ENCODE data around the gene NRG2. TPM values are rescaled to one million over a fixed set of nuclear protein-coding genes. Genes with fewer than 3 reads are reported as not detected.

Gene NRG2
- total RNA-seq, 4 donors from 2014 or later = 5.3 to 8.8 (median 7.5) TPM

DNA sequence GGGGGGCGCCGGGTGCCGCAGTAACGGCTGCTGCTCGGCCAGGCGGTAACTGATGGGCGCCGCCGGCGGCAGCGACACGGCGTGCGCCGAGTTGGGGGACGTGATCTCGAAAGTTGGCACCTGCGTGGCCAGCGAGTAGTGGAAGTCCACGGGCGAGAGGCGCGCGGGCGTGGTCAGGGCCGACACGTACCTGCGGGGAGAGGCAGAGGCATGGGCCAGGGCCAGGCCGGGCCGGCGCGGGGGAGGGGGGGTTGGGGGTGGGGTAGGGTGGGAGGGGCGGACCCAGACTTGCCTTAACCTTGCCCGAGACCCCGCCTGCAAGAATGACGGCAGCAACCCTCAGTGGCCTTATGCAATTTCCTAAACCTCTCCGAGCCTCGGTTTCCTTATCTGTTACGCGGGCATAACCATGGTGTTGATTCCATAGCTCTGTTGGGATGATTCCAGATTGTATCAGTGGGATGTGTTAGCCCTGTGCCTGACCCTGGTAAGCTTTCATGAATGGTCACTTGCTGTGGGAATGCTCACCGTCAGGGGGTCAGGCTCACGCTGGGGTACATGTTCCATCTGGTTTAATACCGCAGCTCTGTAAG is 194.5 kb downstream of the NRG2 start:
- no peak for DNase-seq (ENCODE audit: low spot score in 2 of 2)
- 52 to 59% methylated on average over 10 to 15 of the region's 43 CpGs for WGBS, 2 donors
- TF ChIP-seq, protein P1, sequence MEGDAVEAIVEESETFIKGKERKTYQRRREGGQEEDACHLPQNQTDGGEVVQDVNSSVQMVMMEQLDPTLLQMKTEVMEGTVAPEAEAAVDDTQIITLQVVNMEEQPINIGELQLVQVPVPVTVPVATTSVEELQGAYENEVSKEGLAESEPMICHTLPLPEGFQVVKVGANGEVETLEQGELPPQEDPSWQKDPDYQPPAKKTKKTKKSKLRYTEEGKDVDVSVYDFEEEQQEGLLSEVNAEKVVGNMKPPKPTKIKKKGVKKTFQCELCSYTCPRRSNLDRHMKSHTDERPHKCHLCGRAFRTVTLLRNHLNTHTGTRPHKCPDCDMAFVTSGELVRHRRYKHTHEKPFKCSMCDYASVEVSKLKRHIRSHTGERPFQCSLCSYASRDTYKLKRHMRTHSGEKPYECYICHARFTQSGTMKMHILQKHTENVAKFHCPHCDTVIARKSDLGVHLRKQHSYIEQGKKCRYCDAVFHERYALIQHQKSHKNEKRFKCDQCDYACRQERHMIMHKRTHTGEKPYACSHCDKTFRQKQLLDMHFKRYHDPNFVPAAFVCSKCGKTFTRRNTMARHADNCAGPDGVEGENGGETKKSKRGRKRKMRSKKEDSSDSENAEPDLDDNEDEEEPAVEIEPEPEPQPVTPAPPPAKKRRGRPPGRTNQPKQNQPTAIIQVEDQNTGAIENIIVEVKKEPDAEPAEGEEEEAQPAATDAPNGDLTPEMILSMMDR (IDR thresholded peaks at IDR 0.05) = no peak
- no peak for TF ChIP-seq POLR2A (IDR thresholded peaks at IDR 0.05)
- no peak overlapping the region for H3K4me3 ChIP-seq (ENCODE audit: low read depth, poor library complexity, severe bottlenecking)
- intact Hi-C loops (cut with DNase I; ENCODE audit: low total_unique reads) = no loop called here

GRCh38 chr5:139847790-139848507 is 195.2 kb downstream of the NRG2 start:
- no peak for DNase-seq (ENCODE audit: low spot score in 2 of 2)
- H3K4me3 ChIP-seq (ENCODE audit: low read depth, poor library complexity, severe bottlenecking) = peak overlapping the region; percentile 30
- TF ChIP-seq, protein P1 (IDR thresholded peaks at IDR 0.05) = no peak
- no peak for TF ChIP-seq POLR2A (IDR thresholded peaks at IDR 0.05)
- intact Hi-C loops (cut with DNase I; ENCODE audit: low total_unique reads) = no loop called here
- 21 to 46% methylated on average over 35 to 72 of the region's 107 CpGs for WGBS, 2 donors

GRCh38 chr5:139847091-139847490 is 196.0 kb downstream of the NRG2 start:
- H3K4me3 ChIP-seq (ENCODE audit: low read depth, poor library complexity, severe bottlenecking) = no peak overlapping the region
- WGBS, 2 donors = 54 to 61% methylated on average over 10 of the region's 10 CpGs
- no peak for DNase-seq (ENCODE audit: low spot score in 2 of 2)
- intact Hi-C loops (cut with DNase I; ENCODE audit: low total_unique reads) = no loop called here
- TF ChIP-seq, protein P1 (IDR thresholded peaks at IDR 0.05) = no peak
- no peak for TF ChIP-seq POLR2A (IDR thresholded peaks at IDR 0.05)

- 62 to 66% methylated on average over 18 of the region's 18 CpGs for WGBS, 2 donors
- no peak for TF ChIP-seq POLR2A (IDR thresholded peaks at IDR 0.05)
- TF ChIP-seq, protein P1 (IDR thresholded peaks at IDR 0.05) = no peak
- intact Hi-C loops (cut with DNase I; ENCODE audit: low total_unique reads) = no loop called here
- H3K4me3 ChIP-seq (ENCODE audit: low read depth, poor library complexity, severe bottlenecking) = no peak overlapping the region
- no peak for DNase-seq (ENCODE audit: low spot score in 2 of 2)
These were observed 197.0 kb downstream of the NRG2 start for GRCh38 chr5:139845846-139846681.

DNA sequence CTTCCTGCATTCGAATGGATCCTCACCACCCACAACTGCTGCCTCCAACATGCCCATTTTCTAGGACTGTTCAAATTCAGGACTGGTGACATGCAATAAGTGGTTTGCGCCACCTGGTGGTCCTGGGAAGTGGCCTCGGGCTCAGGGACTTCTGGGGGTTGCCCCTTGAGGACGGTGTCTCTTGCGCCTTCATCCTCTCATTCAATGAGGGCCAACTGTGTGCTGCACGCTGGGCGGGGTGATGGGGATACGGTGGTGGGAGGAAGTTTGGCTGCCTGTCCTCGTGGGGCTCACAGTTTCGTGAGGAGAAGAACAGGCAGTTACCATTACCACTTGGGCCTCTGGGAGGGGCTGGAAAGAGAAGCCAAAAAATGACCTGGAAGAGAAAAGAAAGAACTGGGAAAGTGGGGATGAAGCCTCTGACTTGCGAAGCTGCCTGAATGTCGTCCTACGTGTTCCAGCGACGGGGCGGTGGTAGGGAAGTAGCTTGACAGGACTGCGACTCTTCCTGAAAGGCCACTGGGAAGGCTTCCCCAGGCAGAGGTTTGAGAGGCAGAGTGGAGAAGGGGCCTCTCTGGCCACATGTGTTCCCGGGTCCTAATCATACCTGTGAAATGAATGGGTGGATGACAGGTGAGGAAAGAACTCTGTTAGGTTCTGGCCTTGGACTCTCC is 198.5 kb downstream of the NRG2 start:
- intact Hi-C loops (cut with DNase I; ENCODE audit: low total_unique reads) = no loop called here
- 59 to 65% methylated on average over 18 of the region's 18 CpGs for WGBS, 2 donors
- peak; percentile 55 to 94 for DNase-seq (ENCODE audit: low spot score in 2 of 2)
- H3K4me3 ChIP-seq (ENCODE audit: low read depth, poor library complexity, severe bottlenecking) = no peak overlapping the region
- no peak for TF ChIP-seq POLR2A (IDR thresholded peaks at IDR 0.05)
- TF ChIP-seq, protein P1 (IDR thresholded peaks at IDR 0.05) = no peak
